GM06990 (cell line): ENCODE measurements around the gene NCK1.
"Not testable (repeated sequence)": the region's sequence is repeated elsewhere in the genome, so short reads cannot be mapped to it uniquely, and the experiment has no call there.

Source experiments
- DNase-seq: peaks from one replicate; pipeline ENCODE4 v3.0.0-alpha.2; 2011; ENCODE audit not compliant: insufficient read length; ENCODE audit errors: extremely low read depth
- H3K27me3 ChIP-seq: replicated peaks from 2 replicates; pipeline ENCODE4 v1.6.0; 2011; ENCODE audit warnings: low read length; ENCODE audit not compliant: control insufficient read depth, insufficient read depth
- H3K36me3 ChIP-seq: 2 replicates; pipeline ENCODE4 v1.5.1; 2011; ENCODE audit warnings: low read length; ENCODE audit not compliant: control insufficient read depth, insufficient read depth
- H3K4me3 ChIP-seq: replicated peaks from 2 replicates; pipeline ENCODE4 v1.5.1; 2011; ENCODE audit warnings: low read depth, mild to moderate bottlenecking, control low read depth, low read length
- CTCF ChIP-seq: IDR thresholded peaks from 2 replicates; pipeline ENCODE4 v1.5.1; 2011; ENCODE audit warnings: low read length, control low read depth, mild to moderate bottlenecking, inconsistent platforms; ENCODE audit not compliant: insufficient read depth, poor library complexity, severe bottlenecking

The NCK1 gene

DNA sequence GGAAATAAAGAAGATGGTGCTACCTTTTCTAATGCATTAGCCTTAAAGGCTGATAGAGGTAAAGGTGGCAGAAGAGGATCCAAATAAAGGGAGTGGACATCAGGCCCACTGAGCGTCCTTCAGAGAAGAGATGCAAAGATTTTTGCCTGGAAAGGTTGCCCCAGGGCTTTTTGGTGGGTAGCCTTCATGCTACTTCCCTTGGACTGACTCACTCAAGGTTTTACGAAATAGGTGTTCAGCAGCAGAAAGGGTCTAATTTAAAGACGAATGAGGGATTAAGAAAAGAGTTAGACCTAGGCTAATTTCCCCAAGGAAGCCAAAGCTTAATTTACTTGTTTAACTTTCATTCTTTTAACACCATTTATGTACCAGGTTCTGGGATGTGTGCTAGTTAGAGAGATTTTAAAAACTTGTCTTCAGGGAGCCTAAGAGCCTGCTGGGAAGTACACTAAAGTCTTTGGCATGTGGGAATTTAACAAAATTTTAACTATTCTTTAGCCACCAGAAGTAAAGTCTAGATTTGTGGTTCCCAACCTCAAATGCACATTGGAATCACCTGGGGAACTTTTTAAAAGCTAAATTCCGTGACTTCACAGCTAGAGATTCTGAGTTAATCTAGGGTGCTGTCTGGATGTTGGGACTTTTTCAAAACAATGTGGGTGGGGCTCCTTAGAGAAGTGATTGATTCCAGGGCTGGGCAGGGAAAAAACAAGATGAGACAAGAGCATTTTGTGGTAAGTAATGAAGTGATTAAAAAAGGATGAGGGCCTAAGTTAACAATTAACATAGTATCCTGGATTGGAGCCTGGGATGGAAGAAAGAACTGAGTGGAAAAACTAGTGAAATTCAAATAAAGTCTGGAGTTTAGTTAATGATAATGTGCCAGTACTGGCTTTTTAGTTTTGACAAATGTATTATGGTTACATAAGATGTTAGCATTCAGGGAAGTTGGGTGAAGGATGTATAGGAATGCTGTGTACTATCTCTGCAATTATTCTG lies 99.1 kb downstream of the NCK1 start:
- DNase-seq: no peak
- no peaks in the 10 kb centered on the region for H3K27me3 ChIP-seq
- no peak overlapping the region for H3K4me3 ChIP-seq
- H3K36me3 ChIP-seq: no peaks in the 10 kb centered on the region
- TF ChIP-seq CTCF: no peak

DNA sequence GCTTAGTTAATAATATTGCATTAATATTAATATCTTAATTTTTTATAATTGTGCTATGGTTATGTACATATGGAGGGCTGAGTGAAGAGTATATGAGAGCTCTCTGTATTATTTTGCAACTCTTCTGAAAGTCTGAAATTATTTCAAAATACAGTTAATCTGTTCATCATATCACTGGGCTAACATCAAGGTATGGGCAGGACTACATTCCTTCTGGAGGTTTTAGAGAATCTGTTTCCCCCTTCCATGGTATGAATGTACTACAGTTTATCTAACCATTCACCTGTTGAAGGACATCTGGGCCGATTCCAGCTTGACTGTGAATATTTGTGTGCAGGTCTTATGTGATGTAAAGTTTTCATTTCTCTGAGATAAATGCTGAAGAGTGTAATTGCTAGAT lies 100.9 kb downstream of the NCK1 start:
- Histone ChIP-seq H3K27me3 (no peaks in the 10 kb centered on the region), H3K4me3 (no peak overlapping the region), H3K36me3 (no peaks in the 10 kb centered on the region)
- no peak for TF ChIP-seq CTCF
- DNase-seq: no peak

- not testable (repeated sequence) for DNase-seq, H3K36me3 ChIP-seq, H3K27me3 ChIP-seq, H3K4me3 ChIP-seq
Observed at GRCh38 chr3:136969539-136969938, 107.5 kb downstream of the NCK1 start.

DNA sequence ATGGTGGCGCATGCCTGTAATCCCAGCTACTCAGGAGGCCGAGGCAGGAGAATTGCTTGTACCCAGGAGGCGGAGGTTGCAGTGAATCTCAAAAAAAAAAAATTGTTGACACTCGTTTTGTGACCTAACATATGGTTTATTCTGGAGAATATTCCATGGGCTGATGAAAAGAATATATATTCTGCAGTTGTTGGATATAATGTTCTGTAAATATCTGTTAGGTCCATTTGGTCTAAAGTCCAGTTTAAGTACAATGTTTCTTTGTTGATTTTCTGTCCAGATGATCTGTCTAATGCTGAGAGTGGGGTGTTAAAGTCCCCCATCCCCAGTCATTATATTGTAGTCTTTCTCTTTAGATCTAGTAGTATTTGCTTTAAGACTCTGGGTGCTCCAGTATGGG lies 111.3 kb downstream of the NCK1 start:
- no peaks in the 10 kb centered on the region for H3K27me3 ChIP-seq
- no peaks in the 10 kb centered on the region for H3K36me3 ChIP-seq
- H3K4me3 ChIP-seq: no peak overlapping the region
- no peak for TF ChIP-seq CTCF
- no peak for DNase-seq

GRCh38 chr3:136974670-136975069 lies 112.7 kb downstream of the NCK1 start:
- no peaks in the 10 kb centered on the region for H3K36me3 ChIP-seq
- no peaks in the 10 kb centered on the region for H3K27me3 ChIP-seq
- no peak for DNase-seq
- no peak overlapping the region for H3K4me3 ChIP-seq
- TF ChIP-seq CTCF: no peak

- DNase-seq: no peak
- Histone ChIP-seq H3K36me3 (no peaks in the 10 kb centered on the region), H3K4me3 (no peak overlapping the region), H3K27me3 (no peaks in the 10 kb centered on the region)
- no peak for TF ChIP-seq CTCF
Observed at GRCh38 chr3:136979204-136979603, 117.2 kb downstream of the NCK1 start.
